DMS79 (cell line): ENCODE measurements around the gene DPF3.

Source experiments
- DNase-seq: peaks from one replicate; lab custom pipeline; 2025; lab: John Stamatoyannopoulos, UW

DPF3 gene

DNA sequence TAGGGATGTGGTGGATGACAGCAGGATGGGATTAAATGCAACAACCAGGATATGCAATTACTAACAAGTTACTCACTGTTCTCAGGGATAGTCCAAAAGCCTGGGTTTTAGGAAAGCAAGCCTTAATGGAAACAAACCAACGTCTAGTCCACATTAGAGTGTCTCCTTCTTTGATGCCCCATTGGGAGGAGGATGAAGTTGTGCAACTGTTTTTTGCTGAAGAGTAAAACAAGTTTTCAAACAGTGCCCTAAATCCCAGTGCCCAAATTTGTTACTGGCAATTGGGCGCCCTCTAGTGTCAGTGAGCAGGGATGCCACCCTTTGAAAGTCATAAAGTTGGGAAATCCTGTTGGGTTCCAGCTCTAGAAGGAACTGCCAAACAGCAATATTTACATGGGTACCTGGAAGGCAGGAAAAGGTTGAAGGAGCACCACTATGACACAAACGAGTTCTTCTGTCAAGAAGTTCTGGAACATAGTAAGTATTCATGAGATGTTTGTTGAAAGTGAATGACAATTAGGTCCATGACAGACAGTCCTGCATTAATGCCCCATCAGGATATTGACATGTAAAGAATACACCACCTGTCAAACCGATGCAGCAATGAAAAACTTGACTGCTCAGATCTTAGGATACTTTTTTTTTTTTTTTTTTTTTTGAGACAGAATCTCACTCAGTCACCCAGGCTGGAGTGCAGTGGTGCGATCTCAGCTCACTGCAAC lies 11.1 kb upstream of the DPF3 start:
- peak; percentile 29 for DNase-seq

DNA sequence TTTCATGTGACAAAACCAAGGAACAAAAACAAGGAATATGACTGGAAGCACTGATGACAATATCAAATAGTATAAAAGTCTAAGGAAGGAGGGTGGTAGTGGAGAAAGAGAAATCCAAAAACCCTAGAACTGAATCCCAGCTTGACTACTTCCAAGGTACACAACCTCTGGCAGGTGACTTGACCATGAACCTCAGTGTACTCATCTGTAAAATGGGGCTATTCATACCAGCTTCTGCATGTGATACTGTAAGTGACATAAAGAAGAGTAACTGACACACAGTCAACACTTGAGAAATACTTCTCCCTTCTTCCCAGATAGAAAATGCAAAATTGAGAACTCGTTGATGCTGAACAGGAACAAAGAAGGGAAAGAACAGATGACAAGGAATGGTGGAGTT lies 10.3 kb upstream of the DPF3 start:
- DNase-seq: no peak

DNA sequence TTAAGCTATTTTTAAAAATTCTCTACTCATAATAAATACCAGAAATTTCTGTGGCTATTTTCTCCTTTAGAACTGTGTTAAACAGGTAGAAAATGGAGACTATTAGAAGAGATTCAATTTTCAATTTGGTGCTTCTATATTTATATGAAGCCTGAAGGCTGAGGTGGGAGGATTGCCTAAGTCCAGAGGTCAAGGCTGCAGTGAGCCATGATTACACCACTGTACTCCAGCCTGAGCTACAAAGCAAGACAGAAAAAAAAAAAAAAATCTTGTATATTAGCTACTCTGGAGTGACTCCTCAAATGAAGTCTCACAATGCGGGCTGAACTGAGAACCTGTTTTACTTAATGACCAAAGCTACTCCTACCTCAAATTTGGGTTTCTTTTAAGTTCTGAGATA lies 9.8 kb upstream of the DPF3 start:
- DNase-seq: no peak

DNA sequence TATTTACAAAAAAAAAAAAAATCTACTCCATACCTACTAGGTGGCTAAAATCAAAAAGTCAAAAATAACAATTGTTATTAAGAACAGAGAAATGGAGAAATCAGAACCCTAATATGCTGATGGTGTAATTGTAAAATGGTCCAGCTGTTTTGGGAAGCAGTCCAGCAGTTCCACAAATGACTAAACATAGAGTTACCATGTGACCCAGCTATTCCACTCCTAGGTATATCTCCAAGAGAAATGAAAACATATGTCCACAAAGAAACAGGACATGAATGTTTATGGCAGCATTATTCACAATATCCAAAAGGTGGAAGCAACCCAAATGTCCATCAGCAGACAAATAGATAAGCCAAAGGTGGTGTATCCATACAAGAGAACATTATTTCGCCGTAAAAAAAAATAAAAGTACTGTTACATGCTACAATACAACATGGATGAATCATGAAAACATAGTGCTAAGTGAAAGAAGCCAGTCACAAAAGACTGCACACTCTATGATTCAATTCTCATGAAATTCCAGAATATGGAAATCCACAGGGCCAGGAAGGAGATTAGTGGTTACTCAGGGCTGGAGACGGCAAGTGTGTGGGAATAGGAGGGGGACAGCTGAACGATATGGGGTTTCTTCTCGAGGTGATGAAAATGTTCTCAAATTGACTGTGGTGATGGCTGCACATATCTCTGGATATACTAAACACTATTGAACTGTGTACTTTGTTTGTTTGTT lies 9.1 kb upstream of the DPF3 start:
- no peak for DNase-seq

DNA sequence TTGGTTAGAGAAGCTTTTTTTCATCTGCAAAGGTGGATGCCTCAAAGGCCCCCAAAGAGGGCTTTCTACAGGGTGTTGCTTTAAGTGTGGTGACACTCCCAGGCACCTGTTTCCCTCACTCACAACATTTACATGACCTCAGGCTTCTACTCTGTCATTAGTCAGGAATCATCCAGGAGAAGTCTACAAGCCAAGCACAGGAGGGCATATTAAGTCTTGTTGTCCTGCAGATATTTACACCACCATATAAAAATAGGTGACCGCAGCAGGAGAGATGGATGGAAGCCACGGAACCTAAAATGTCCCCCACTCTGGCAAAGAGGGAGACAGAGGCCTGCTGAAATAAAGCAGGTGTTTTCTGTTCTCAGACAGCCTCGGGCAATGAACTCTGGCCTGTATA lies 7.5 kb upstream of the DPF3 start:
- no peak for DNase-seq

DNA sequence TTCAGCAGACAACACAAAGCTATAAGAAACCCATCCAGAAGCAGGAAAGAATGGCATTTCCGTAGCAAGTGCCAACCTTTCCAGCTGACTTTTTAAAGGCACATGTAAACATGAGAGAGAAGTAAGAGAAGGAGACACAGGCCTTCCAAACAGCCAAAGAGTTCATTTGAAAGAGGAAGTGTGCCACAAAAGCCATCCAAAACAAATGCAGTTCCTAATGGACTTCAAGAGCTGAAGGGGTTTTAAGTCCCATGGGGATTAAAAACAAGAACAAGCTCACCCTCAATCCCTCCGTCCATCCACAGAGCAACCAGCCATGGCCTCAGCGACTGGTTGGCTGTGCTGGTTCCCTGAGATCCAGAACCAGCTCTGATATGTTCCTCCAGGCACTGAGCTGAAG lies 4.5 kb upstream of the DPF3 start:
- DNase-seq: no peak

DNA sequence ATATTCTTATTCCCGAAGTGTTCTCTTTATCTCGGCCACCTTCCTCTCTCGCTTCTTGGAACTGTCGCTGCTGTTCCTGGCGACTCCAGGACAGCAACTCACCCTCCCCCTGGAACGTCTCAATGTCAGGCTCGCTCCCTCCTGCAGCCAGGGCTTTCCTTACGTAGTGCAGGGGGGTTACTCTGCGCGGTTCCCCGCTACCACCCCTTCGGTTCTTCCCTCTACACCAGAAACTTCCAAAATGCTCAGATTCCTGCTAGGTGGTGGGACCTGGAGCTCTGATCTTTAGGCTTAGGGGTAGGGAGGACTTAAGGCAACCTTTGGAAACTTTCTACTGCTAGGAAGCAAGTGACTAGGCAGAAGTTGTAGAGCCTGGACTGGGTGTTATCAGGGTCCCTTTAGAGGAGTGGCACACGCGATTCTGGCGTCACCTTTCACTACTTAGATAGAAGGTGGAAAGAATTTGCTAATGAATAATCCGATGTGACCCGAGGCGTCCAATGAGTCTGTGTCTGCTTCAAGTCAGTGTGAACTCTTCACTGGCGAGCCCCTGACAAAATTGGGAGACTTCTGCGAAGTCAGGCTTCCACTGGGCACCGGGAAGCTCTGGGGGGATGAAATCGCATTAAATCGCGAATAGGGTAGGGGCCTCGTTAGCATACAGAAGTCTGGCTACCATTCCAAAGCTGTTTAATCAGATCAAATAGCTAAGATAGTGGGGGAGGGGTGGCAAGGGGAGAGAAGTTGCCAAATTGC lies 900 bp upstream of the DPF3 start:
- no peak for DNase-seq

DNA sequence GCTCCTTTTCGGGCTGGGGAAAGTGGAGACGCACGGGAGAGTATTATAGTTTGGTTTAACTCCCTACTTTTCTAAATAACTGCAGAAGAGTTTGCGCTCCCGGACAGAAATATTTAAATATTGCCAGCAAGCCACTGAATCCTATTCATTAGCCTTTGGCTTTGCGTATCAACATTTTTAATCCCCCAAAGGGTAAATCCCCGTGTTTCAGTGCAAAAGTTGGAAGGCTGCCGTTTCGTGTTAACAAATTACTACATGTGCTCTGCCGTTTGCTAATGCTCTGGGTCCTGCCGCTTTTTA lies 372 bp upstream of the DPF3 start:
- DNase-seq: no peak

DNA sequence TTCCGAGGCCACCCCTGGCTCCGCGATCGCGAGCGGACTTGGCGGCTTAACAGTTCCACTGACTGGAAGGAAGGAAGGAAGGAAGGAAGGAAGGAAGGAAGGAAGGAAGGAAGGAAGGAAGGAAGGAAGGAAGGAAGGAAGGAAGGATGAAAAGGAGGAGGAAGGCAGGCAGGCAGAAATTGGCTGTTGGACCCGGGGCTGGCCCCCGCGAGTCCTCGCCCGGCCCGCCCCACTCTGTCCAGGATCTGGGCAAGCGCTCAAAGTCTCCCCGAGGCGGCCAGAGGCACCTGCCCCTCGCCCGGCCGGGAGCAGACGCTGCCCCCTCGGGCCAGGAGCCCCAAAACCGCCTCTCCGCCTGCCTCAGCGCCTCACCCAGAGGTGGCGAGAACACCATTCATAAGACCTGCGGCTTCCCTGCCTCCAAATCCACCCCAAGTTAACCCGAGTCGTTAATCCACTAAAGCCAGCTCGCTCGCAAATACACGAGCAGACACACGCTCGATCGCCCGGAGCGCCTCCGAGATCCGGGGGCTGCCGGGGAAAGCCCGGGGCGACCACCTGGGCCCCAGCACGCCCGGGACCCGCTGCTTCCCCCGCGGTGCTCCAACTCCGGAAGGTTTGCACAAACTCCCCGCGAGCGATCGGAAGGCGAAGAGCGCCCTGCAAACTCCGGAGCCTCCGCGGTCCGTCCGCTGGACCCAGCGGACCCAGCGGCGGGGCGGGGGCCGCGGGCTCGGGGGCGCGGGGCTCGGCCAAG lies 844 bp downstream of the DPF3 start:
- peak; percentile 29 for DNase-seq

DNA sequence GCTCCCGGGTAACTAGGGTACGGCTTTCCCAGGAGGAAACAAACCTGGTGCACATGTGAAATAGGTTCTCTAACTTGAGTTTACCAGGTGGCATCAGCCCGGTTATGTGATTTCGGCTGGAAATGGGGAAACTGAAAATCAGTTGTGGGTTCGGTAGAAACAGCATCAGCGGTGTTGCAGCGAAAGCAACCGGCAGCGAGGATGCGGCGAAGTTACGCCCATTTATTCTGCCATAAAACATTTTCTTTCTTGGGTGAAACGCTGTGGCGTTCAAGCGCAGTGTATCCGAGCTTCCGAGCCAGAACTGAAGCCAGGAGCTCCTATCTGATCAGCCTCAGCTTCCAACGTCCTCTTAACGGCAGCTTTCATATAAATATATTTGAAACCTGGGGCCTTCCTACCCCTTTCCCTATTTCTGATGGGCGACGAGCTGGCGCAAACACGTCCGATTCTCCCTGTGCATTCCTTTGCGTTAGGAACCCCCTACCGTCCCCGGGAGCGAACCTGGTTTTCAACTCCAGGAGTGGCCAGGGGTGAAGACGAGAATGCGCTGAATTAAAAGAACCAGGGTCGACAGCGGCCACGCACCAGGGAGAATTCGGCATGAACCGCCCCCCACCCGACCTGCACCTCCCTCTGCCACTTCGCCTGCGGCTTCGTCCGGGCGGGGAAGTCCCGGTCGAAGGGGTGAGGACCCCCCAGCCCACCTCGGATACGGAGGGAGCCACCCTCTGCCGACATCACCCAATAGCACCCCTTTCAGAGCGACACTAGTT lies 1.6 kb downstream of the DPF3 start:
- peak; percentile 35 for DNase-seq

DNA sequence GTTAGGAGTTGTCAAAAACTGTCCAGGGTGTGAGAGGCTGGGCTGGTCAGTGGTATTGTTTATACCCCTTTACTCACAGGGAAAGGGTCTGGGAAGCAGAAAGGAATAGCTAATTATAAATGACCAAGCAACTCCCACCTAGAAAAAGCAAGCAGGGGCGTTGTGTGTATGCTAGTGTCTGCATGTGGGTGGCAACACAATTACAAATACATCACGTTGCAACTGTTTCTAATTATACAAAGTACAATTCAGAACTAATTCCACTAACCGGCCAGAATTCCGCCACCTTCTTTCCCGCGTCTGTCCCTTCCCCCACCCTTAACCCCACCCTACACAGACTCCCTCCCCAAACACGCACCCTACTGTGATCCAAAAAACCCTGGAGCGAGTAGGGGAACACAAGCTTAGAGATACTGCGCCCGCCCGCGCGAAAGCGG lies 2.2 kb downstream of the DPF3 start:
- DNase-seq: no peak

DNA sequence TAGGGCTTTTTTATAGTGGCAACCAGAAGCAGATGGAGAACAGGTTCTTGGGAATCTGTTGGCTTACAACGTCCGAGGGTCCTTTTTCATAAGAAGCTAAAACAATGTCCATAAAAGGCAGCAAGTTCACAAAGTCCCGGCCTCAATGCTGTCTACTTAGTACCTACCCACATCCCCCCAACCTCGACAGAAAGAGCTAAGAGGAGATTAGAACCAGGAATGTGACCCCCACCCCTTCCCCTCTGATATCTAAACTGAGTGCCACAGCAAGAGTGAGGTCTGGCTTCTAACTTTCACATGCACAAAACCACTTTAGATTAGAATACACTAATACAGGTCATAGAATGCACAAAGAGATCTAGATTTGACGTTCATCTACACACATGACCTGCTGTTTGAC lies 4.5 kb downstream of the DPF3 start:
- DNase-seq: no peak

DNA sequence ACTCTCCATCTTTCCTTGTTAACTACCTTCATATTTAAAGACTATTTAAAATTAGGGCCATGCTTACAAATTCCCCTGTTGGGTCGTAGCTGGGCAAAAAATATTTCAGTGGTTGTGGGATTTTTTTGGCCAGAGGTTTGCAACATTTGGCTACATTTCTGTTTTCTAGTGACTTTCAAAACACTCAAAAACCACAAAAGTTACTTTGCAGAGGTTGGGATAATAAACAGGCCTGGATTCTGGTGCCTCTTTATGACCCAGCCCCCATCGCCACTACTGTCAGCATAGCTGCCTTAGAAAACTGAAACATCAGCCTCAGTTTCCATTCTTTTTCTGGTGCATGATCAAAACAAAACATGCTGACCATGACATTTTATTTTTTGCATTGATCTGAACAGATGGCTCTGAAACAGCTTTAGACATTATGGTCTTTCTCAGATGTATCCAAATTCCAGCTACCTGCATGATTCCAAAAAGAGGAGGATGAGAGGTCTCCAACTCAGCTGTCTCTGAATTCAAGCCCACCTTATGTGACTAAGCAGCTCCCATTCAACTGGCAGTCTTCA lies 5.2 kb downstream of the DPF3 start:
- DNase-seq: no peak

DNA sequence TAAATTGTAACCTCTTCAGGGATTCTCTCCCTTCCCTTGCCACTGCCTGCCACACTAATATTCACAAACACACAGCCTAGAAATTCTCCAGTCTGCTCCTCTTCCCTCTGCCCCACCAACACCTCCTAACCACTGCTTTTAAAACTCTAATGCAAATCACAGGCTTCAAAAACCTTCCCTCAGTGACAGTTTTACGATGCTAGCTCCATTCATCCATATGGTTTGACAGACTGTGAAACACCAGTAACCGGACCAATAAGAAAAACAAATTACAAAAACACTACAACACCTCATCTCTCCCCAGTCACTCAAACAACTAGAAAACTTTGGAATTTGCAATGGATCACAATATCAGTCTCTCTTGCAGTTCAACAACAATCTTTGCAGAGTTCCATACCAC lies 5.7 kb downstream of the DPF3 start:
- DNase-seq: no peak

DNA sequence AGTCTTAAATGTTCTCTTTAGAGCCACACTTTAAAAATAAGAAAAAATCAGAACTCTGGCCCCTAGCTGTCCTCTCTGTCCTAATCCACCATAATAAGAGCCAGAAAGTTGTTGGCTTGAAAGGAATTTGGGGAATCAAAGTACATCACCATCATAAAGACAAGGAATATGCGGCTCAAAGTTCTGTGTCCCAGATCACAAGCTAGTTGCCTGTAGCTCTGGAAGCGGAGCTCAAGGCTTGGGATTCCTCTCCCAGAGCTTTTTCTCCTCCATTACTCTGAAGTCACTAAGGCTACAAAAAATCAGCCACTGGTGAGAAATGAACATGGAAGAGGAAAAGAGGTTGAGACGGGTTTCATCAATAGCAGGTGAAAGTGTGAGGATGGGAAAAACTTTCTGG lies 6.4 kb downstream of the DPF3 start:
- DNase-seq: no peak

DNA sequence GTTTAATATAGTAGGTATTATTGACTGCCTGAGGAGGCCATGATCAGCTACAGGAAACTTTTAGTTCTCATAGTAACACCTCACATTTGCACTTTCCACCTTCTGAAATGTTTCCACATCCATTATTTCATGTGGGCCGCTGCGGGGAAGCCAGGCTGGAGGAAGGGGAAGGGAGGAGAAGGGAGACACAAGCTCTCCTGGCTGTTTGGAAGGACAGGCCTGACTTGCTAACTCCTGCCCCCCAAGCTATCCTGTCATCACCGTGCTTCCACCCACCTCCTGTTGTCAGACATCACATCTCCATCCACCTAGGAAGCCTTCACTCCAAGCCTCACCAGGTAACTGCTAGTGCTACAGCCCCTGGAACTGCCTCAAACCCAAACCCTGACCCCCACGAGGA lies 9.5 kb downstream of the DPF3 start:
- no peak for DNase-seq

DNA sequence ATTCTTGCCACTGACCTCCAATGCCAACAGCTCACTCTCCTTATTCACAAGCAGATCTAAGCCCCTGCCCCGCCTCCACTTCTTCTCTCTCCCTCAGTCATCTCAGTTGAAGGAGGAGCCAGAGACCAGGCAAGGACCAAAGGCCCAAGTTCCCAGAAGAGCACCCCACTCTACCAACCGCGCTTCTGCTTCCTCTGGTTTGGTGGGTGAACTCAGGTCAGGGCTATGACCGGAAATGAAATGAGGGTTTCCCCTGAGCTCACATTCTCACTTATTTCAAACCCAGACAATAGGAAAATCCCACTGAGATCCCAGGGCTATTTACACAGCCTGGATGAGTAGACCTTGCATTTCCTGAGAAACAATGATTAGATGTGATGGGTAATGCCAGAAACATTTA lies 9.9 kb downstream of the DPF3 start:
- no peak for DNase-seq

DNA sequence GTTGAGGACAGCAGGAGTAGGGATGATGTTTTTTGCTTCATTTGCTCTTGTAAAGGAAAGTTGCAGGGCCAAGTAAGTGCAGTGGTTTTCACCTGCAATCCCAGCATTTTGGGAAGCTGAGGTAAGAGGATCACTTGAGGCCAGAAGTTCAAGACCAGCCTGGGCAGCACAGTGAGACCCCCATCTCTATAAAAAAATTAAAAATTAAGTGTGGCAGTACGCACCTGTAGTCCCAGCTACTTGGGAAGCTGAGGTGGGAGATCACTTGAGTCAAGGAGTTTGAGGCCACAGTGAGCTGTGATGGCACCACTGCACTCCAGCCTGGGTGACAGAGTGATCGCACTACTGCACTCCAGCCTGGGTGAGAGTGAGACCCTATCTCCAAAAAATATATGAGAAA lies 10.8 kb downstream of the DPF3 start:
- DNase-seq: no peak

DNA sequence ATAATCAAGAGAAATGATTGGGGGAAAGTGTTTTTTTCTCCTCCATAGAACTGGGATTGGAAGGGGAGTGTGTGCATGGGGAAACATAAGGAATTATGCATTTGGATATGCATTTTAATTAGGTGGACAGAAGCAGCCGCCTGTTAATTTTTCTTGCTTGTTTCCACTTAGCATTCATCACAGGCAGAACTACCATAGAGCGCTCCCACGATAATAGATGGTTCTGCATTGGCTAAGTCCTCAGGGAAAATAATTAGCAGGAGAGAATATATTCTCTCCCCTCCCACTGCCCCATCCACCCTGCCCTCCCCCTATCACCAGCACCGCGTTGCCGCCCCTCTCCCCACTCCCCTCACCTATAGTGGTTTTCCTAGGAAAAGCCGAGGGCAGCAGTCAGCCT lies 11.4 kb downstream of the DPF3 start:
- DNase-seq: no peak

DNA sequence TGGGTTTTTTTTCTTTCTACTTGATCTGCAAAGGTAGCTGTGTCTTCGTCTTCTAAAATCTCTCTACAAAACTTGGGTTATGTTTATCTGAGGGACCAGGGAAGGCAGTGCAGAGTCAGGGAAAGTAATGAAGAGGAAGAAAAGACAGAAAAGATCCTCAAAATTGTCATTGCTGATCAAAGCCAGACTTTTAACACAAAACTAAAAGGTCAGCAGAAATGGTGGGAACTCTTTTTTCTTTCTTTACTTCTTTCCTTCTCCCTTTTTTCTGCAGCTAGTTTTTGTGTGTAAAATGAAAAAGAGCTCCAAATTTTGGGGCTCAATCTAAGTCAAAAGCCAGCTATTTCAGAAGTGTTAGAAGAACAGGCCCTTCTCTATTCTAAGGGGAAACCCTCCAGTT lies 11.9 kb downstream of the DPF3 start:
- no peak for DNase-seq

DNA sequence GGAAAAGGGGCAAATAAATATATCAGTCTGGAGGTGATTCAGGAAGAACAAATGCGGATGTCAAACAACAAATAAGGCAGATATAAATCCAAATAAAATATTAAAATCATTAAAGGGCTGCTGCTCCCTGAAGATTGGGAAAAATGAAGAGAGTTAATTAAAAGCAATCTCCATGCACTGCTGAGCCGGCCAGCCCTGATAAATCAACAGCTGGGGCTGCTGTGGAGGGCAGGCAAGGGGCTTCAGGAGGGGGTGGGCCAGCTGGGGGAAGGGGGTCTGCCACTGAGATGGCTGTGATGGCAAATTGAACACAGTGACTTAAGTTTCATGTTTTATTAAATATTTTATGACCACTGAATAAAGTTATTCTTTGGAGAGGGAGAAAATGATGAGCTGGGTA lies 12.4 kb downstream of the DPF3 start:
- no peak for DNase-seq

DNA sequence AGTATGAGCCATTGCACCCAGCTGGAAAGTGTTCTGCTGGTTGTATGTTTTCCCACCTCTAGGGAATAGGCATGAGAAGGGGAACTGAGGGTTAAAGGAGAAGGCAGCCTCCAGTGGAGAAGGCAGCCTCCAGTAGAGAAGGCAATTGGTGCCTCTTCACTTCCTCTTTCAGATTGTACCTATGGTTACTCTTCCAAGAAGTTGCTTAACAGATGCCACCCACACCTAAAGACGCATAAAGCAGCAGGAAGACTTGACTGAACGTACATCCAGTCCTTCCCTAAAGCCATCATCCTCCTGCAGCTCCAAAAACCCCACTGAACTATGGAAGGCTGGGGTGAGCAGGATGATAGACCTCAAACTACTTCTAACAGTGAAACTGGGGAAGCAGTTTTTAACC lies 13.1 kb downstream of the DPF3 start:
- no peak for DNase-seq
